Measurements from ENCODE around the gene CD34.

- no peak for TF ChIP-seq POLR2A (IDR thresholded peaks at IDR 0.05; ENCODE audit: low read depth, low read length)
- TF ChIP-seq POLR2AphosphoS5 (IDR thresholded peaks at IDR 0.05; ENCODE audit: low read depth, low read length), result no peak
- no peak for TF ChIP-seq TAF1 (IDR thresholded peaks at IDR 0.05; ENCODE audit: low read depth, low read length)
- no peak for TF ChIP-seq POU2F2 (IDR thresholded peaks at IDR 0.05; ENCODE audit: low read depth, low read length)
- TF ChIP-seq SPI1 (IDR thresholded peaks at IDR 0.05; ENCODE audit: low read depth, low read length), result no peak
These were observed 49.4 kb upstream of the CD34 start for GRCh38 chr1:207960346-207960745.
